Mesodermal cell (in vitro differentiated cells): ENCODE results near the gene PCTP.

Experiments
- H3K27ac ChIP-seq: 2 replicates; pipeline ENCODE4 v1.7.0; 2013; ENCODE audit warnings: mild to moderate bottlenecking, low read depth, low read length, moderate library complexity; ENCODE audit not compliant: severe bottlenecking
- H3K36me3 ChIP-seq: 2 replicates; pipeline ENCODE4 v1.7.1; 2013; ENCODE audit warnings: mild to moderate bottlenecking, low read length, moderate library complexity; ENCODE audit not compliant: control insufficient read depth, insufficient read depth
- H3K4me1 ChIP-seq: one replicate; pipeline ENCODE4 v1.7.1; 2013; ENCODE audit warnings: mild to moderate bottlenecking, low read length; ENCODE audit not compliant: insufficient read depth, control insufficient read depth, poor library complexity, severe bottlenecking
- H3K4me3 ChIP-seq: 2 replicates; pipeline ENCODE4 v1.7.0; 2013; ENCODE audit warnings: low read length, control low read depth, mild to moderate bottlenecking; ENCODE audit not compliant: insufficient read depth, poor library complexity, severe bottlenecking; ENCODE audit errors: extremely low read depth
- H3K9me3 ChIP-seq: 2 replicates; pipeline ENCODE4 v1.7.1; 2013; ENCODE audit warnings: mild to moderate bottlenecking, low read length, moderate library complexity; ENCODE audit not compliant: control insufficient read depth
- WGBS, 2 experiments: methylation state at CpG; one replicate each; pipeline ENCODE4 v1.1.5; 2013; ENCODE audit warnings: missing lambda C conversion rate in 2 of 2; ENCODE audit not compliant: insufficient coverage in 2 of 2; 5-methylcytosine and 5-hydroxymethylcytosine counted together

The PCTP gene

DNA sequence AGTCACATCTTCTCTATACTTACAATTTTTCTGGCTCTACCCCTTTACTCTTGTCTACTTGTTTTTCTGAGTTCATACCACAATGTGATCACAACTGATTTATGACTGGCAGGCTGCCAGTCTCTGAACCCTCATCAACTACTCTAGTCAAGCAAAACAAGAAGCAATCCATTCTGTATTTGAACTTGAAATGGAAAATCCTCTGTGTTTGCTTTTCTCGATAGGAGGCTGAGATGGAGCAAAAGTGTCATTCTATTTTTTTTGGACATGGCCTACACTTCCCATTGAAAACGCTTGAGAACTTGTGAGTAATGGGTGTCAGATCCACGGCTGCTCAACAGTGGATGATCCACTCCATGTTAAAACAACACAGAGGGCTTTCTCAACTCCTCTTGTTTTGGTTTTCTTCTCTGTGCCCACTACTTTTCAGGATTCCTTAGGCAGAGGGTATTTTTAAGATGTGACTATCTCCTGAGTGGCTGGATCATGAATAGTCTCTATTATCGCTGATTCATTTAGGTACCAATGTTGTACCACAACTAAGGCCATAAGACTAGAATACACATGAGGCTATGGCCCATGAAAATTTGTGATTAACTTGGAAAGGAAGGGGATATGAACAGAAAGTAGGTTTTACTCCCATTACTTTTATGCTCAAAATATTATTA lies 39.9 kb upstream of the PCTP start:
- 89 to 100% methylated on average over 2 of the region's 4 CpGs for WGBS, 2 experiments
- no peaks in the 10 kb centered on the region for H3K36me3 ChIP-seq
- H3K27ac ChIP-seq: no peak overlapping the region
- no peaks in the 10 kb centered on the region for H3K4me1 ChIP-seq
- H3K4me3 ChIP-seq: no peak overlapping the region
- no peaks in the 10 kb centered on the region for H3K9me3 ChIP-seq

DNA sequence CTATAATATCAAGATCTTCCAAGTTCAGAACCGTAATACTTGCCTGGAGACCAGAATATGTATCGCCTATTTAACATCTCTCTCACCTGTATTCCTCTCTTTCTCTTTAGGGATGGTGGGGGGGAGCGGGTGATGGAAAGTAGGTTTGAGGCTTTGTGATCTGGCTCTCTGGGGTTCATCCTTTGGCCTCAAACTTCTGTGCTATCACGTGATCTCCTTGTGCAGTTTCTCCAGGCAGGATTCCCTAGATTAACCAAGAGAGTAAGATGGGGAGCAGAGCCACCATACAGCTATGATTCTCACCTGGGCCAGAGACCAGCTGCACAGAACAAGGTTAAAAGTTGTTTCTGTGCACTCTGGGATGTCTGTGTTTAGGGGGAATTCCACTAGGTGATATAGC lies 33.4 kb upstream of the PCTP start:
- Histone ChIP-seq H3K27ac (no peak overlapping the region), H3K9me3 (no peaks in the 10 kb centered on the region), H3K4me3 (no peak overlapping the region), H3K4me1 (peaks cover 6% of the 10 kb centered on the region), H3K36me3 (peaks cover 3% of the 10 kb centered on the region)
- 80 to 100% methylated on average over 1 of the region's 4 CpGs for WGBS, 2 experiments

- Histone ChIP-seq H3K4me1 (peaks cover 6% of the 10 kb centered on the region), H3K36me3 (peaks cover 3% of the 10 kb centered on the region), H3K9me3 (no peaks in the 10 kb centered on the region), H3K4me3 (no peak overlapping the region), H3K27ac (no peak overlapping the region)
- WGBS, 2 experiments: 83 to 100% methylated on average over 1 to 2 of the region's 11 CpGs
These were observed 32.7 kb upstream of the PCTP start for GRCh38 chr17:55717898-55718735.

- peak overlapping the region; percentile 47 for H3K4me3 ChIP-seq
- peaks cover 3% of the 10 kb centered on the region for H3K36me3 ChIP-seq
- H3K4me1 ChIP-seq: peaks cover 22% of the 10 kb centered on the region
- no peak overlapping the region for H3K27ac ChIP-seq
- H3K9me3 ChIP-seq: no peaks in the 10 kb centered on the region
- 93 to 97% methylated on average over 6 of the region's 6 CpGs for WGBS, 2 experiments
These were observed 29.7 kb upstream of the PCTP start for GRCh38 chr17:55720919-55721836.

GRCh38 chr17:55722016-55722736 lies 28.7 kb upstream of the PCTP start:
- peaks cover 3% of the 10 kb centered on the region for H3K36me3 ChIP-seq
- WGBS, 2 experiments: 53 to 80% methylated on average over 2 to 4 of the region's 5 CpGs
- H3K27ac ChIP-seq: peak overlapping the region; percentile 90
- H3K4me3 ChIP-seq: peak overlapping the region; percentile 47
- H3K4me1 ChIP-seq: peaks cover 28% of the 10 kb centered on the region
- H3K9me3 ChIP-seq: no peaks in the 10 kb centered on the region

DNA sequence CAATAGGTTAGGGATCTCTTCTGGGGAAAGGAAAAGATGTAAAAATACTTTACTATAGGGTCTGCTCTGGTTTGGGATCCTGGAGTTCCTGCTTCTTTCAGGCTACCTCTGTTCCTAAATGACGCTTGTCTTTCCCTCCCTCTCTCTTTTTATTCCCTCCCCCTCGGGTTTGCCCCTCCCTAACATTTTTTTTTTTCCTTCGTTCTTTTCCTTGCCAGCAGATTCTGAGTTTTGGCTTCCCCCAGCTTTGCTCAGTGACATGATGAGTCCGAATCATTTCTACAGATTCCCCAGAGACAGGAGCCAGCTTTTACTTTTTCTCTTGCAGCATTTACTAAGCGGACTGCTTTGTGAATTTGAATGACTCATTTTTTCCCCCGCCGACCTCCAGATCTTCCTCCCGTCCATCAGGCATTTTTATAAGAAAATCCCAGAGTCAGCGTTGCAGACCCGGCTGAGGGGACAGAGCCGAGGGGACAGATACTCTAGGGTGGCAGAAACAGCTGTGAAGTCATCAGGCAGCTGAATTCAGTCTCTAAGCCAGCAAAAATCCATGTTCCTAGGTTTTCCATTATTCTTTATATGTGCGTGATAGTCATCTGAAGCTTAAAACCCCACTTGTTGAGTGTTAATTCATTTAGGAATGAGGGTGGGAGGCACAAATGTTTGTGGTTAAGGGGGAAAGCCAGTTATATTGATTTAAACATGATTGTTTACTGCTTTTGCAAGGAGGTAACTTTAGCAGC lies 27.9 kb upstream of the PCTP start, which contains the start of gene TMEM100:
Gene TMEM100 (minus strand): TSS at position 123 of the 746 bp plus-strand sequence. CDS start 1,794 bp downstream, outside the sequence.
- 5 to 14% methylated on average over 7 to 12 of the region's 12 CpGs for WGBS, 2 experiments
- H3K9me3 ChIP-seq: no peaks in the 10 kb centered on the region
- H3K27ac ChIP-seq: peak within 1 kb of the TSS; percentile 90
- H3K36me3 ChIP-seq: peaks cover 3% of the 10 kb centered on the region
- H3K4me1 ChIP-seq: peaks cover 28% of the 10 kb centered on the region
- H3K4me3 ChIP-seq: peak within 1 kb of the TSS; percentile 47

DNA sequence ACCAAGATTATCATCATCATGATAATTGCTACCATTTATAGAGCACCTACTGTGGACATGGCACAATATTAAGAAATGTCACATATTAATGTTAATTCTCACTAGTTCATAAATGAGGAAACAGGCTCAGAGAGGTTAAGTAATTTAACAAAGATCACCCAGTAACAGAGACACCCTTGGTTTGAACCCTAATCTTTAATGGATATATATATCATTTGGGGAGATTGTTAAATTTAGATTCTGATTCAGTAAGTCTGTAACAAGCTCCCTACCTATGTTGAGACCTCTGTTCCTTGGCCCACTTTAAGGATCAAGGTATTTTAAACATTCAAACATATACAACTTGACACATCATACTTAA lies 27.4 kb upstream of the PCTP start:
- Histone ChIP-seq H3K4me1 (peaks cover 28% of the 10 kb centered on the region), H3K36me3 (peaks cover 3% of the 10 kb centered on the region), H3K9me3 (no peaks in the 10 kb centered on the region), H3K4me3 (peak overlapping the region; percentile 47), H3K27ac (peak overlapping the region; percentile 90)

DNA sequence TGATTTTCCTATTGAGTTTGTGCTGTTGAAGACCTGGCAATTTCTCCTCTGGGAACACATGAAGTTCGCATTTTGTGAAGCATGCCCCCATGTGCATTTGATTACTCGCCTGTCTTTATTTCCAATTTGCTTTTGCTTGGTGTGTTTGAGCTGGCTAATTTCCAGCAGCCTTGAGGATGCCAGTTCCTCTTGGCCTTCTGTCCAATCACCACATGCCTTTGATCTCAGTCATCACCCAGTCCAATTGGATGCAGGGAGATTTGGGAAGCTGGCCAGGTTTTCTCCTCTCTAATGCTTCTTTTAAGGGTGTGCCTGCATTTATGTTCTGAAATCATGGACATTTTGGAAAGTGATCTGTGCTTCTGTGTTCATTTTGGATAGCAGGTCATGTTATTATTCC lies 24.4 kb upstream of the PCTP start:
- Histone ChIP-seq H3K4me3 (no peak overlapping the region), H3K36me3 (peaks cover under 1% of the 10 kb centered on the region), H3K9me3 (no peaks in the 10 kb centered on the region), H3K4me1 (peaks cover 29% of the 10 kb centered on the region), H3K27ac (no peak overlapping the region)
- WGBS, 2 experiments: 91 to 100% methylated on average over 1 to 2 of the region's 2 CpGs

GRCh38 chr17:55727275-55727674 lies 23.6 kb upstream of the PCTP start:
- no peak overlapping the region for H3K4me3 ChIP-seq
- no peak overlapping the region for H3K27ac ChIP-seq
- no peaks in the 10 kb centered on the region for H3K9me3 ChIP-seq
- H3K36me3 ChIP-seq: no peaks in the 10 kb centered on the region
- WGBS, 2 experiments: 100% methylated on average over 3 to 5 of the region's 6 CpGs
- H3K4me1 ChIP-seq: peaks cover 38% of the 10 kb centered on the region
